NCI-H345 (cell line): ENCODE data around the gene ZBTB7C.

Experiments used
- DNase-seq: peaks from one replicate; lab custom pipeline; 2025; lab: John Stamatoyannopoulos, UW

The ZBTB7C gene

GRCh38 chr18:48085781-48086487 lies 323.2 kb downstream of the ZBTB7C start:
- DNase-seq, result no peak

GRCh38 chr18:48084858-48085257 lies 324.3 kb downstream of the ZBTB7C start:
- no peak for DNase-seq

- DNase-seq, result no peak
Measured at GRCh38 chr18:48084041-48084757, 325.0 kb downstream of the ZBTB7C start.

GRCh38 chr18:48080546-48080945 lies 328.6 kb downstream of the ZBTB7C start:
- no peak for DNase-seq

GRCh38 chr18:48079885-48080284 lies 329.3 kb downstream of the ZBTB7C start:
- no peak for DNase-seq

GRCh38 chr18:48078448-48078847 lies 330.7 kb downstream of the ZBTB7C start:
- DNase-seq, result no peak

GRCh38 chr18:48077291-48077690 lies 331.9 kb downstream of the ZBTB7C start:
- DNase-seq, result no peak

GRCh38 chr18:48076461-48076860 lies 332.7 kb downstream of the ZBTB7C start:
- DNase-seq, result no peak

- DNase-seq, result no peak
Measured at GRCh38 chr18:48075707-48076093, 333.5 kb downstream of the ZBTB7C start.

GRCh38 chr18:48074929-48075706 lies 334.1 kb downstream of the ZBTB7C start:
- no peak for DNase-seq

- no peak for DNase-seq
Measured at GRCh38 chr18:48073211-48073930, 335.8 kb downstream of the ZBTB7C start.

- no peak for DNase-seq
Measured at GRCh38 chr18:48072428-48073204, 336.6 kb downstream of the ZBTB7C start.

GRCh38 chr18:48068916-48069445 lies 340.2 kb downstream of the ZBTB7C start:
- no peak for DNase-seq

GRCh38 chr18:48066225-48066652 lies 342.9 kb downstream of the ZBTB7C start:
- DNase-seq, result no peak

GRCh38 chr18:48065601-48065995 lies 343.6 kb downstream of the ZBTB7C start:
- no peak for DNase-seq

- no peak for DNase-seq
Measured at GRCh38 chr18:48064978-48065600, 344.1 kb downstream of the ZBTB7C start.

- no peak for DNase-seq
Measured at GRCh38 chr18:48061781-48062570, 347.2 kb downstream of the ZBTB7C start.

GRCh38 chr18:48060970-48061369 lies 348.2 kb downstream of the ZBTB7C start:
- DNase-seq, result no peak

- DNase-seq, result no peak
Measured at GRCh38 chr18:48060346-48060745, 348.8 kb downstream of the ZBTB7C start.
